Left ventricle myocardium inferior (tissue), 1 donor: ENCODE data around the gene MTERF4. TPM values are rescaled to one million over a fixed set of nuclear protein-coding genes. Genes with fewer than 3 reads are reported as not detected.

Experiments
- DNase-seq: peaks from one replicate; pipeline ENCODE4 v3.0.0-alpha.2; 2020
- H3K27ac ChIP-seq: fragments of 200-600 bp; replicated peaks from 2 replicates; pipeline ENCODE4 v1.8.0; 2021
- H3K27me3 ChIP-seq: fragments of 200-600 bp; 2 replicates; pipeline ENCODE4 v1.8.0; 2021; ENCODE audit warnings: low read depth
- H3K36me3 ChIP-seq: fragments of 200-600 bp; 2 replicates; pipeline ENCODE4 v1.8.0; 2021
- H3K4me1 ChIP-seq: fragments of 200-600 bp; 2 replicates; pipeline ENCODE4 v1.8.0; 2021
- H3K4me3 ChIP-seq: fragments of 200-600 bp; 2 replicates; pipeline ENCODE4 v1.8.0; 2021; ENCODE audit warnings: mild to moderate bottlenecking, moderate library complexity
- H3K9me3 ChIP-seq: fragments of 200-600 bp; replicated peaks from 2 replicates; pipeline ENCODE4 v1.8.0; 2021
- intact Hi-C: fragments of 100-400 bp; cut with micrococcal nuclease; formaldehyde crosslinking; loops from one replicate; pipeline ENCODE4 v1.11.0; 2022
- total RNA-seq: library from RNA; stranded (reverse); fragmentation: NEBNext Ultra II Directional; extraction: Animal tissue kit (Norgen Biotek cat#: 25700); gene quantifications from one replicate; pipeline ENCODE4 v1.2.1, GENCODE V29; 2021
- TF ChIP-seq, protein P1 (sequence below): fragments of 200-600 bp; IDR thresholded peaks from 2 replicates; pipeline ENCODE4 v1.8.0; 2021; ENCODE audit warnings: antibody characterized with exemption, mild to moderate bottlenecking, borderline replicate concordance
- donor health status: DM: no; HTN: yes; CAD: no; lungs with severe emphysema.

MTERF4 gene
- total RNA-seq, 1 donor from 2014 or later, result 19.5 TPM

DNA sequence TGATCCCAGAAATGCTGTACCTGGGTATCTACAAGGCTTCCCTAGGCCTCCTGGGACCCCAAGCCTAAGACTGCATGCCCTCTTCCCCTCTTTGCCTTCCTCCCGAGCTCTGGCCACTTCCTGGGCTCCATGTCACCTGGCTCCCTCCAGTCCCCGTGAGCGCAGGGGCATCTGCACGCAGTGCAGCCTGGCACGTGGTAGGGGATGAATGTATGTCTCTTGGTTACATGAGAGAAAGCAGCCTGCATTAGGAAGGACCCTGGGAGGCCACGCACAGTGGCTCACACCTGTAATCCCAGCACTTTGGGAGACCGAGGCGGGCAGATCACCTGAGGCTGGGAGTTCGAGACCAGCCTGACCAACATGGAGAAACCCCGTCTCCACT, 31.3 kb upstream of the MTERF4 start:
- no peak overlapping the region for H3K4me3 ChIP-seq
- DNase-seq, result no peak
- H3K9me3 ChIP-seq, result no peaks in the 10 kb centered on the region
- intact Hi-C loops, result no loop called here
- H3K27ac ChIP-seq, result no peak overlapping the region
- TF ChIP-seq, protein P1, sequence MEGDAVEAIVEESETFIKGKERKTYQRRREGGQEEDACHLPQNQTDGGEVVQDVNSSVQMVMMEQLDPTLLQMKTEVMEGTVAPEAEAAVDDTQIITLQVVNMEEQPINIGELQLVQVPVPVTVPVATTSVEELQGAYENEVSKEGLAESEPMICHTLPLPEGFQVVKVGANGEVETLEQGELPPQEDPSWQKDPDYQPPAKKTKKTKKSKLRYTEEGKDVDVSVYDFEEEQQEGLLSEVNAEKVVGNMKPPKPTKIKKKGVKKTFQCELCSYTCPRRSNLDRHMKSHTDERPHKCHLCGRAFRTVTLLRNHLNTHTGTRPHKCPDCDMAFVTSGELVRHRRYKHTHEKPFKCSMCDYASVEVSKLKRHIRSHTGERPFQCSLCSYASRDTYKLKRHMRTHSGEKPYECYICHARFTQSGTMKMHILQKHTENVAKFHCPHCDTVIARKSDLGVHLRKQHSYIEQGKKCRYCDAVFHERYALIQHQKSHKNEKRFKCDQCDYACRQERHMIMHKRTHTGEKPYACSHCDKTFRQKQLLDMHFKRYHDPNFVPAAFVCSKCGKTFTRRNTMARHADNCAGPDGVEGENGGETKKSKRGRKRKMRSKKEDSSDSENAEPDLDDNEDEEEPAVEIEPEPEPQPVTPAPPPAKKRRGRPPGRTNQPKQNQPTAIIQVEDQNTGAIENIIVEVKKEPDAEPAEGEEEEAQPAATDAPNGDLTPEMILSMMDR, result no peak
- H3K36me3 ChIP-seq, result no peaks in the 10 kb centered on the region
- H3K4me1 ChIP-seq, result no peaks in the 10 kb centered on the region
- H3K27me3 ChIP-seq, result no peaks in the 10 kb centered on the region

DNA sequence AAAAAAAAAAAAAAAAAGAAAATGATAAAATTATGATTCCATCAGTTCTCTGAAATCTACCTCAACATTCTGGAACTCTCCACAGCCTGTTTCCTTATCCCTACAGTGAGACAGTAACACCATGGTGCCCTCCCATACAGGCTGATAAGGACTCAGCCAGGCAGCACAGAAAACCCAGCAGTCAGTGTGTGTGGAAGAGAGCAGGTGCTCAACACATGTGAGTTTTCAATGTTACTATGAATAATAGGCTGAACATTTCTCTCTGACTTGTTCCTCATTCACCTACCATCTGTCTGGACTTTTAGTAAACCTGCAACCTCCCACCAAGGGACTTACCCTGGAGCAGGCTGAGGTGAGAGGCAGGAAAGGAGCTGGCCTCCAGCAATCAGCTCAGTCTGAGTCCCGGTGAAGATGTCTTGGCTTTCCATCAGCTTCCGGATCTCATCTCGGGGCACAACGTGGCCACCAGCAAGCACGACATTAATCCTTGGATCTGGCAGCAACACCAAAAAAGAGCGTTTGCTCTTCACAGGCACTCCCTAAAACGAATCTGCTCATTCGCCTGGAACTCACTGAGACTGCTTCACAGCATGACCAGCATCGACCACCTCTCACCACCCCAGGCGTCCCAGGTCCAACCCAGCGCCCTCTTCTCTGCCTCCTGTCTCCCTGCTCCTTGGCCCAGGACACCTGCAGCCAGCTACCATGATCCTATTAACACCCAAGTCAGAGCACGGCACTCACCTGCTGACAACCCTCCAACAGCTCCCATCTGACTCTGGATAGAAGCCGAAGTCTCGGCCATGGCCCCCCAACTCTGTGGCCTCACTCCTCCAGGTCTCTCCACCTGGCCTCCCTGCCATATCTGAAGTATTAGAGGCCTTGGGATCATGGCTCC, 30.7 kb upstream of the MTERF4 start:
- H3K4me3 ChIP-seq, result no peak overlapping the region
- no peak for DNase-seq
- H3K27ac ChIP-seq, result no peak overlapping the region
- H3K9me3 ChIP-seq, result no peaks in the 10 kb centered on the region
- H3K27me3 ChIP-seq, result no peaks in the 10 kb centered on the region
- TF ChIP-seq, protein P1, result no peak
- intact Hi-C loops, result no loop called here
- no peaks in the 10 kb centered on the region for H3K36me3 ChIP-seq
- no peaks in the 10 kb centered on the region for H3K4me1 ChIP-seq

- Histone ChIP-seq H3K4me1 (no peaks in the 10 kb centered on the region), H3K27me3 (no peaks in the 10 kb centered on the region), H3K9me3 (no peaks in the 10 kb centered on the region), H3K4me3 (no peak overlapping the region), H3K36me3 (no peaks in the 10 kb centered on the region), H3K27ac (no peak overlapping the region)
- no peak for DNase-seq
- TF ChIP-seq, protein P1, result no peak
- intact Hi-C loops, result no loop called here
Measured at GRCh38 chr2:241131531-241131930, 29.4 kb upstream of the MTERF4 start.

DNA sequence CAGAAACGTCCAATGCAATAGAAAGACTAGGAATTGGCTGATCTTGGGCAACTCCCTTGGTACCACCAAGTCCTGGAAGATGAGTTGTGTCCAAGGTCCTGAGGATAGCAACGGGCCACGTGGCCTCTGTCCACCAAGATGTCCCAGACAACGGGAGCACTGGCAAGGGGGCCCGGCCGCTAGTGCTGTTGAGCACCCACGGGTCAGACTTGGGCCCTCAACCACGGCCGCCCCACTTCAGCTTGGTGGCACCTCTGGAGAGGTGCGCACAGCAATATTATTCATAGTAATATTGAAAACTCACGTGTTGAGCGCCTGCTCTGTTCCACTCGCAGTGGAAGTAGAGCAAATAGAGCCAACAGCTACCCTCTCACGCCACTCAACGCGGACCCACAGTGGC, 28.2 kb upstream of the MTERF4 start:
- DNase-seq, result no peak
- intact Hi-C loops, result no loop called here
- H3K27me3 ChIP-seq, result no peaks in the 10 kb centered on the region
- H3K4me3 ChIP-seq, result no peak overlapping the region
- H3K27ac ChIP-seq, result no peak overlapping the region
- TF ChIP-seq, protein P1, result no peak
- no peaks in the 10 kb centered on the region for H3K4me1 ChIP-seq
- H3K9me3 ChIP-seq, result no peaks in the 10 kb centered on the region
- H3K36me3 ChIP-seq, result no peaks in the 10 kb centered on the region

- TF ChIP-seq, protein P1, result no peak
- Histone ChIP-seq H3K4me1 (no peaks in the 10 kb centered on the region), H3K9me3 (no peaks in the 10 kb centered on the region), H3K27ac (no peak overlapping the region), H3K27me3 (no peaks in the 10 kb centered on the region), H3K36me3 (no peaks in the 10 kb centered on the region), H3K4me3 (no peak overlapping the region)
- no peak for DNase-seq
- intact Hi-C loops, result no loop called here
Measured at GRCh38 chr2:241129086-241129871, 27.2 kb upstream of the MTERF4 start.
